ENCODE results near the gene CPT2.

GRCh38 chr1:53154859-53155438, 41.7 kb upstream of the CPT2 start:
- no peak for TF ChIP-seq CTCF (conservative IDR thresholded peaks at IDR 0.05)
- TF ChIP-seq ZFX (IDR thresholded peaks at IDR 0.05), result no peak

Measured in C4-2B (cell line).